ENCODE measurements around the gene ATXN7L1.
A peak's percentile ranks its signal among the peaks of the same experiment; 100 is the strongest.

The ATXN7L1 gene

DNA sequence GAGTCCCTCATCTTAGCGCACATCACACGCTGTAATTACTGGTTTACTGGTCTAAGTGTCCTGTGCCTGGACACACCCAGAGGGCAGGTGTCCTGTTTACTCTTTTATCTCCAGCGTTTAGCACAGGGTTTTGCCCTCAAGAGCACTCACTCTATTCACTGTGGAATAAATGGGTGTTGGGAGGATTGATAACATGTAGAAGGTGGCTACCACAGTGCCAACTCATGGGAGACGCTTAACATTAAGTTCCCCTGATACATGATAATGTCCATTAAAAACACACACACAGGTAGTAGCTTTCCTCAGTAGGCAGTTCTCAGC, 199.0 kb downstream of the ATXN7L1 start:
- no peak for DNase-seq (ENCODE audit: low read depth, low spot score)

- DNase-seq (ENCODE audit: low read depth, low spot score) = no peak
Measured at GRCh38 chr7:105675934-105676371, 200.4 kb downstream of the ATXN7L1 start.

- no peak for DNase-seq (ENCODE audit: low read depth, low spot score)
Measured at GRCh38 chr7:105674200-105674920, 202.0 kb downstream of the ATXN7L1 start.

GRCh38 chr7:105673367-105674084, 202.9 kb downstream of the ATXN7L1 start:
- DNase-seq (ENCODE audit: low read depth, low spot score) = no peak

GRCh38 chr7:105672801-105673200, 203.6 kb downstream of the ATXN7L1 start:
- DNase-seq (ENCODE audit: low read depth, low spot score) = no peak

DNA sequence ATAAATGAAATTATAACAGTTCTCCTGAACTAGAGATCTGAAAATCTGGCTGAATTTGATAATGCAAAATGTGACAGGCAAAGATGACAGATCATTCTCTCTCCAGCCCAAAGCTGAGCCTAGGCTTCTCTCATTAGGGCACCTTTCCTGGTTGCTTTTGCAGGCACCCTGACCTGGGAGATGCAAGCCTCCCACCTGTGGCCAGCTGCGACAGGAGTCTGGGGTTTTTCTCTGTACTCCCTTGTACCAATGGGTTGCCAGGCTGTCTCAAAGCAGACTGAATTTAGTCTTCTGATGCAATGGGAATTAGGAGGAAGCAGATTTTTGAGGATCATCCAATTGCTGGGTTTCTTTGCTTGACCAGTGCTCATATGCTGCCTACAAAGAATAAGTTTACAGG, 210.1 kb downstream of the ATXN7L1 start:
- no peak for DNase-seq (ENCODE audit: low read depth, low spot score)

GRCh38 chr7:105665684-105666083, 210.7 kb downstream of the ATXN7L1 start:
- no peak for DNase-seq (ENCODE audit: low read depth, low spot score)

- peak; percentile 47 for DNase-seq (ENCODE audit: low read depth, low spot score)
Measured at GRCh38 chr7:105664816-105665525, 211.4 kb downstream of the ATXN7L1 start.

DNA sequence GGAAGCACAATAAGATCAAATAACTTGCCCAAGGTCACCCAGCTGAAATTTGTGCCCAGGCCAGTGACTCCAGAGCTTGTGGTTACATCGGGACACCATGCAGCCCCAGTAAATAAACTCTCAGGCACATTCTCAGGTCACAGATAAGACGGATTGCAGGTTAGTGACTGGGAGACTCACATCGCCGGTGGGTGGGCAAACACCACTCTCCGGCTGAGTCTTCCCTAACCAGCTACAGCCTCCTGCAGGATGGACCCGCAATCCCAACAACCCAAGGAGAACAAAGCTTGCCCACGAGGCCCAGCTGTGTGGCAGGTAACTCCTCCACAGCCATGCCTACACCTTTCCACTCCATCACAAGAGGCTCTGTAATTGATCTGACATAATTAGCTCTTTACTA, 213.4 kb downstream of the ATXN7L1 start:
- no peak for DNase-seq (ENCODE audit: low read depth, low spot score)

DNA sequence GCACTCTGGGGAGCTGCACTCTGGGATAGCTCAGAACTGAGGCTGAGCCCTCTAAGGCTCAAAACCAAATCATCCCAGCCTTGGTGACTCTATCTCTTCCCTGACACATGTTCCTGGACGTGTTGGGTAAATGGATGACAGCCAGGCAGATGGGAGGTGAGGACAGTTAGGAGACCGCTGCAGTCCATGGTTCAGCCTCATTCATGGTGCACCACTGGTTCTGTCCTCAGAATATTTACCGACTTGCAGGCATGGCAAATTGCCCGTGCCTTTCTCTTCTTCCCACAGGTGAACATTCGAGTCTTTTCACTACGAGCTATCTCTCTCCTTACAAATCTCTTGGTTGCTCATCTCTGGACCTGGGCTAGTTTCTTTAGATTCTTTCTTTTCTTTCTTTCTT, 214.8 kb downstream of the ATXN7L1 start:
- no peak for DNase-seq (ENCODE audit: low read depth, low spot score)

DNA sequence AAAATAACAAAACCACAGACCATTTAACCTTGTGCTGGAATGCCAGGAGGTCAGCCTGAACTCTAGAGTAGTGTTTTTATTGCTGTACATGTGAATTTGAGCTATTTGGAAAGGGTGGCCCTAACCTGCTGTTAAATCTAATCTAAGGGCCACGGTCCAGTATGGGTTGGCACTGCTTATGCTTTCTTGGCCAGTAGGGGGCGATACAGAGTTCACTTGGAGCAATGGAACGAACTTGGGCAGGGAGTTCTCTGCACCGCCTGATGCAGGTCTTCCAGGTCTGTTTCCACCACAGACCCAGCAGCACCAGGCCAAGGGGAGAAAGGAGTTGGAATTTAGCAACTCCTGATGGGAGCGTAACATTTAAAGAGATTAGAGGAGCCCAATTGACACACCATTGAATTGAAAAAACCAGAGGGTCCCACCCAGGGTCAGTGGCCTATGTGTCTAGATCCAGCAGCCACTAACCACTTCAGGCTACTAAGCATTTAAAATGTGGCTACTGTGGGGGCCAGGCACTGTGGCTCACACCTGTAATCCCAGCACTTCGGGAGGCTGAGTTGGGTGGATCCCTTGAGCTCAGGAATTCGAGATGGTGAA, 219.4 kb downstream of the ATXN7L1 start:
- DNase-seq (ENCODE audit: low read depth, low spot score) = no peak

DNA sequence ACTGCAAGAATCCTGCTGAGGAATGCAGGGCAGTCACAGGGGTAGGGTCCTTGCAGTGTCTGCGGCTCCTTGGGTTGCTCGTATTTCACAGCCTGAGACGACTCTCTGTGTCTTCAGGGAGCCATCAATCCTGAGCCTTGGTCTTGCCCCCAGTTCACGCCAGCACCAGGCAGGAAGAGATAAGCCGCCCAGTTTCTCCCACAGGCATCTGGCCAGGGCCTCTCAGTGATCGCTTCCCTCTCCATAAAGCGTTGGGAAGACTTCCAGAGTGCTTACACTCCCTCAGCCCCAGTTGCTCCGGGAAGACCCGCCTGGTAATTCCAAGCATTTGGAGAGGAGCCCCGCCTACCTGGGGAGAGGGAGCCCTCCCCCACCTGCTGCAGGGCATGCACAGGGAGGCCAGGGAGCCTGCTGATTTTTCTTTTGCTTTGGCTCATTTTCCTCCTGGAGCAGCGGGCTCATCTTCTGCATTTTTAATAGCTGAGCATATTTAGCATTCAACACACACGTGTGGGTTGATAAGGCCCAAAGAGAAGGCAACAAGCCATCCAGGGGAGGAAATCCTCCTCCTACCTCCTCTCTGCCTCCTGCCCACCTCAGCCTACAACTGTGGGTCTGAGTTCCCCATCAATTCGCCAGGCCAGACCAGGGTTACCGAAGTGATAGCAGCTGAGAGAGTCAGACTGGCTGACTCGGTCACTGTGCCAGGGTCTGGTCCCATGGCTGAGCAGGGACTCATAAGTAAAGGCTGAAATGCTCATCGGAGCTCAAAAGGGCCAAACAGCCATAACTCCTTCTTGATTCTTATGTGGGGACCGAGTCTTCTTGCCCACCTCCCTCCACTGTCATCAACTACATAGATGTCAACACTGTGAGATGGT, 220.7 kb downstream of the ATXN7L1 start:
- DNase-seq (ENCODE audit: low read depth, low spot score) = no peak

DNA sequence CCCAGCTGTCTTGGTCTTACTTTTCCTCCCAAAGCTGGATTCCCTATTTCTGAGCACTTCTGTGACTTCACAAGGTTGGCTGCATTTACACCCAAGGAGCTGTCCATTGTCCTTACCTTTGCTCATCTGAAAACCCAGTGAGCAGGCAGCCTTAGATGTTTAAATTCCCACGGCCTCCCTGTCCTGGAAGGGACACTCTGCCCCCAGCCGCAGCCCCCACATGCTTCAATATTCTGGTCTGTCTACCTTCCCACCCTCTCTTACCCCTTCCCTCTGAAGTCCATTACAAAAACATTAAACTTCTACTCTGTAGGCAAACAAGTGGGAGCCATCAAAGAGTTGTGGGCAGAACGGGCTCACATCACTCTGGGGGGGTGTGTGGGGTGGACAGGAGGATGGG, 221.3 kb downstream of the ATXN7L1 start:
- peak; percentile 13 for DNase-seq (ENCODE audit: low read depth, low spot score)

DNA sequence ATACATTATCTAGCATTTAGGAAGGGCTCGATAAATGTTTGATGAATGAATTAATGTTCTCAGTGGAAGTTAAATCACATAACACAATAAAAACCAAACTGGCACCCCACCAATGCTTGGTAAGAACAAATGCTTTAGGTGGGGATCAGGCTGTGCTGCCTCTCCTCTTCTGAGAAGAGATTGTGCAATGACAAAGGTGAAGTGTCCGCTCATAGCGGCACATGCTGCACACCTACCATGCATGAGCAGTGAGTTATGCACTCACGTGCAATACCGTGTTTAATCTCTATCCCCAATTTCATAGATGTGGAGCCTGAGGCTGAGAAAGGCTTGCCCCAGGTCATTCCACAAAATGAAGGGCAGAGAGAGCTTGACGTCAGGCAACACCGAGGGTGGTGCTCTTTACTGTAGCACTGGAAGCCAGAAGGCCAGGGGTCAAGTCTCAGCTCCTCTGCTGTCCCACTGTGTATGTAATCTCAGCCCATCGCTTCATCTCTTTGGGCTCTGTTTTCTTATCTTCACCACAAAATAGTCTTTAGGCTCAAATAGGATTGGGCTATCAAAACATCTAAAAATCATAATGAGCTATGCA, 222.2 kb downstream of the ATXN7L1 start:
- no peak for DNase-seq (ENCODE audit: low read depth, low spot score)

DNA sequence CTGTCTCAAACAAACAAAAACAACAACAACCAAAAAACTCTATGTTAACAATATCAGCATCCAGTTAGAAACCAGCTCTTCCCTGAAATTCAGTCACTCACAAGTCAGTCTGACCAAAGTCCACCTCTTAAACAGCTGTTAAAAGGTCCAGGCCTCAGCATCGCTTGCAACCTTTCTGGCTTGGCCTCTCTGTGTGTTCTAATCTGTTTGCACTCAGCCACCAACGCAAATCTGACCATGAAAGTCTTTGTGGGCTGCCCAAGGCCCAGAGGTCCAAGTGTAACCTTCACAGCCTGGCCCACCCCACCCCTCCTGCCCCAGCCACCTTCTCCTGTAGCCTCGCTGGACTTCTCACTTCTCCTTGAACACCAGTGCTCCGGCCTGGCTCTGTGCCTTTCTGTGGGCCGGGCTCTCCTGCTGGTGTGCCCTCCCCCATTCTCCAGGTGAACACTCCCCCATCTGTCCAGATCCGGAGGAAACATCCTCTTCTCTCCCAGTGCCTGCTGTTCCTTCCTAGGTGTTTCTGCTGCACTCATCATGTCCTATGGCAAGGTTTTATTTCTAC, 222.9 kb downstream of the ATXN7L1 start:
- no peak for DNase-seq (ENCODE audit: low read depth, low spot score)

DNA sequence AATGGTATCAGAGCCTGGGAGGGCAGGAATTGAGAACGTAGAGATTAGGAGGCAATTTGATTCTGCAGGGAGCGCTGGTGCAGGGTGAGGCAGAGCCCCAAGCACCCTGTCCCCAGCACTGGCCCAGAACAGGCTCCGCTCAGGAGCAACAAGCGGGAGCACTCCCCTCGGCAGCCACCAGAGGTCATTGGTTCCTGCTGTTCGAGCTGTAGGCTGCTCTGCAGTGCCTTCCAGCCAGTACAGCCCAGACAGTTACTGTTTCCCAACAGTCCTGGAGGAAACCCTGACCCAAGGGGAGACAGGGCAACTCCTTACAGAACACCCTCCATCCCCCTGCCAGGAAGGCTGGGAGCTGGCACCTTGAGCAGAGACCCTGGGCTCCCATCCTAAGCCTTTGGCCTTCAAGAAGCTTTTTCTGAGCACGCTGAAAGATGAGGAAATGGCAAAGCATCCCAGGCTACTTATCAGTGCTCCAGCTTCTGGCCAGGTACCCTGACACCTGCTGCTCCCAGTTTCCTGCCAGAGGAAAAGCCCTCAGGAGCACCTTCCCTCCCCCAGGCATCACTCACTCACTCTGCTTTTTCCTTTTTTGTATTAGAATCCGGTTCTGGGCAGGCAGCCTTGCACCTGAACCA, 223.9 kb downstream of the ATXN7L1 start:
- peak; percentile 23 for DNase-seq (ENCODE audit: low read depth, low spot score)

DNA sequence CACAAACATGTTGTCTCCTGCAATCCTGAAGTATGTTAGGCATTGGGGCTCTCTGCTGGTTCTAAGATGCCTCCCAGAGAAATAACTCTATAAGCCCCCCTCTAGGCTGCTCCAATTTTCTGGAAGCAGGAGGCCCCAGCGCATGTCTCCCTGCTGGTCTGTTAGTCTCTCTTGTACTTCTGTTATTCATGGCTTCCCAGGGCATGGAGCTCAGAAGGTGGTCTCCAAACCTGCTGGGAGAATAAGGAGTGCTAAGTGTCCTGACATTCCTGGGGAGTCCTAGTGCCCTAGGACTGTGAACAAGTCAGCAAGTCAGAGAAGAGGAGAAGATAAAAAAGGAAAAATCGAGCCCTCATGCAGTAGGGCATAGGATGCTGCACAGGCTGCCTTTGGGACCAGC, 224.6 kb downstream of the ATXN7L1 start:
- no peak for DNase-seq (ENCODE audit: low read depth, low spot score)

DNA sequence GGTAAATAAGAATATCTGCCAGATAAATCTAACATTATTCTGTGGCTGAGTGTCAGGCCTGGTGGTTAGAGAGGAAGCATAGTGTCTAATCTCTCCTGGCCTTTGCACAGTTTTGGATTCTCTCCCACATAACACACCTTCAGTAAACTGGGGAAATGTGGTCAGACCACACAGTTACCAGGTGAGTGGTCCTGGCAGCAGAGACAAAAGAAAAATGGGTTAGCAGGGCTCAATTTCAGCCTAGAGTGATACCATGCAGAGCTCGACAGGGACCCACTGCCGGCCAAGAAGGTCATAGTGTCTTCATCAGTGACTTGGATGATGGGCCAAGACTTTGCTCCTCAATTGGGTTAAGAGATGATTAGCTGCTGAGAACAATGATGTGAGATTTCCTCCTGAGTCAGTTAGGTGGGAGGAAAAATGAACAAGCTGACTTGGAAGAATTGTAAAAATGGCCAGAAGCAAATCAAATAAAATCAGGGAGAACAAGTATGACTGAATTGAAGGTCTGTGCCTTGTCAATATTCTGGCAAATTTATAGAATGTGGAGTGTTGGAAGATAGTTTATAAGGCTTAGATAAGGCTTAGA, 225.9 kb downstream of the ATXN7L1 start:
- DNase-seq (ENCODE audit: low read depth, low spot score) = no peak

- DNase-seq (ENCODE audit: low read depth, low spot score) = no peak
Measured at GRCh38 chr7:105649727-105650381, 226.5 kb downstream of the ATXN7L1 start.

All from smooth muscle cell of the brain vasculature (primary cell).